ENCODE measurements around the gene LRP3. TPM values are rescaled to one million over a fixed set of nuclear protein-coding genes. Genes with fewer than 3 reads are reported as not detected.

Gene LRP3
- total and polyA plus RNA-seq, 2 of the 13 experiments (the other 11 are each of a cell fraction or from before 2014, with no cell fraction given): 17.6 to 51.6 TPM

DNA sequence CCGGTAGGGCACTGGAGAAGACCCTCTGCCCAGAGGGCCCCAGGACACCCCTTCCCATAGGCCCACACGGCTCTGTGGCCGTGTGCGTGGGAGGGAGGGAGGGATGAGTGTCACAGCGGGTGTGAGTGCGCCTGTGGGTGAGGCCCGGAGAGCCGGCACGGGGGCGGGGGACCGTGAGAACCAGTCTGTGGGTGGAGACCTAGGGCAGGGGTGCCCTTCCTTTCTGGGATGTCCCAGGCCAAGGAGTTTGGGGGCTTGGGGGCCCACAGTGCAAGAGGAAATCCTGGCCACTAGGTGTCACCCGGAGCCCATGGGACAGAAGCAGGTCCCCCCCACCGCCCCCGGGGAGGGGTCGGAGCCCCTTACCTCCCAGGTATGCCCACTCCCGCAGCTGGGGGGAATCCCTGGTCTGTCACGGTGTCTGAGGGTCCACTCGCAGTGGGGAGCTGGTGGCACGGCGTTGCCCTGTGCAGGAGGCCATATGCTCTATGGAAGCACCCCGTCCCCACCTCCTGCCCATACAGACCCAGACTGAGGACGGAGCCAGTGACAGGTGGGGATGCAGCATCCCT is 47.5 kb downstream of the LRP3 start (continued):
- peak; percentile 53 for TF ChIP-seq TEAD3 (CRISPR knock-in tag; optimal IDR thresholded peaks at IDR 0.05; ENCODE audit: borderline replicate concordance)
- no peak for TF ChIP-seq KLF12 (CRISPR knock-in tag; IDR thresholded peaks at IDR 0.05; ENCODE audit: borderline replicate concordance)
- TF ChIP-seq ZNF468 (CRISPR knock-in tag; IDR thresholded peaks at IDR 0.05): no peak
- no peak for TF ChIP-seq GTF3A (CRISPR knock-in tag; conservative IDR thresholded peaks at IDR 0.05)
- TF ChIP-seq, protein P1, sequence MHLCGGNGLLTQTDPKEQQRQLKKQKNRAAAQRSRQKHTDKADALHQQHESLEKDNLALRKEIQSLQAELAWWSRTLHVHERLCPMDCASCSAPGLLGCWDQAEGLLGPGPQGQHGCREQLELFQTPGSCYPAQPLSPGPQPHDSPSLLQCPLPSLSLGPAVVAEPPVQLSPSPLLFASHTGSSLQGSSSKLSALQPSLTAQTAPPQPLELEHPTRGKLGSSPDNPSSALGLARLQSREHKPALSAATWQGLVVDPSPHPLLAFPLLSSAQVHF (CRISPR knock-in tag; IDR thresholded peaks at IDR 0.05): no peak
- no peak for TF ChIP-seq TAF15 (IDR thresholded peaks at IDR 0.05; ENCODE audit: low read depth, low read length, poor library complexity, severe bottlenecking)
- no peak for TF ChIP-seq ZNF264 (CRISPR knock-in tag; IDR thresholded peaks at IDR 0.05)
- no peak for TF ChIP-seq ZNF552 (CRISPR knock-in tag; IDR thresholded peaks at IDR 0.05; ENCODE audit: borderline replicate concordance)
- TF ChIP-seq ZNF792 (CRISPR knock-in tag; IDR thresholded peaks at IDR 0.05): no peak
- no peak for TF ChIP-seq ZC3H4 (CRISPR knock-in tag; IDR thresholded peaks at IDR 0.05; ENCODE audit: borderline replicate concordance)
- TF ChIP-seq ZNF780A (CRISPR knock-in tag; IDR thresholded peaks at IDR 0.05): no peak
- TF ChIP-seq ZNF724P (CRISPR knock-in tag; IDR thresholded peaks at IDR 0.05; ENCODE audit: borderline replicate concordance): no peak
- TF ChIP-seq NRL (CRISPR knock-in tag; IDR thresholded peaks at IDR 0.05; ENCODE audit: borderline replicate concordance): peak; percentile 57; the same call in 1 of the 2 replicates
- TF ChIP-seq ZNF337 (CRISPR knock-in tag; IDR thresholded peaks at IDR 0.05; ENCODE audit: borderline replicate concordance, low read depth): no peak
- TF ChIP-seq NPAS2 (CRISPR knock-in tag; IDR thresholded peaks at IDR 0.05; ENCODE audit: borderline replicate concordance): no peak
- TF ChIP-seq ZNF207 (IDR thresholded peaks at IDR 0.05; ENCODE audit: borderline replicate concordance): no peak
- no peak for TF ChIP-seq ZMYM2 (CRISPR knock-in tag; IDR thresholded peaks at IDR 0.05)
- TF ChIP-seq CC2D1A (CRISPR knock-in tag; IDR thresholded peaks at IDR 0.05): no peak
- 0 out of 2 replicates have a peak, but pooled peaks have one; percentile 34 for TF ChIP-seq BRD4 (CRISPR knock-in tag; IDR thresholded peaks at IDR 0.05)
- no peak for TF ChIP-seq ZNF143 (CRISPR knock-in tag; IDR thresholded peaks at IDR 0.05)
- TF ChIP-seq, protein P2, sequence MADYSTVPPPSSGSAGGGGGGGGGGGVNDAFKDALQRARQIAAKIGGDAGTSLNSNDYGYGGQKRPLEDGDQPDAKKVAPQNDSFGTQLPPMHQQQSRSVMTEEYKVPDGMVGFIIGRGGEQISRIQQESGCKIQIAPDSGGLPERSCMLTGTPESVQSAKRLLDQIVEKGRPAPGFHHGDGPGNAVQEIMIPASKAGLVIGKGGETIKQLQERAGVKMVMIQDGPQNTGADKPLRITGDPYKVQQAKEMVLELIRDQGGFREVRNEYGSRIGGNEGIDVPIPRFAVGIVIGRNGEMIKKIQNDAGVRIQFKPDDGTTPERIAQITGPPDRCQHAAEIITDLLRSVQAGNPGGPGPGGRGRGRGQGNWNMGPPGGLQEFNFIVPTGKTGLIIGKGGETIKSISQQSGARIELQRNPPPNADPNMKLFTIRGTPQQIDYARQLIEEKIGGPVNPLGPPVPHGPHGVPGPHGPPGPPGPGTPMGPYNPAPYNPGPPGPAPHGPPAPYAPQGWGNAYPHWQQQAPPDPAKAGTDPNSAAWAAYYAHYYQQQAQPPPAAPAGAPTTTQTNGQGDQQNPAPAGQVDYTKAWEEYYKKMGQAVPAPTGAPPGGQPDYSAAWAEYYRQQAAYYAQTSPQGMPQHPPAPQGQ (CRISPR knock-in tag; IDR thresholded peaks at IDR 0.05; ENCODE audit: borderline replicate concordance): no peak
- TF ChIP-seq, protein P3, sequence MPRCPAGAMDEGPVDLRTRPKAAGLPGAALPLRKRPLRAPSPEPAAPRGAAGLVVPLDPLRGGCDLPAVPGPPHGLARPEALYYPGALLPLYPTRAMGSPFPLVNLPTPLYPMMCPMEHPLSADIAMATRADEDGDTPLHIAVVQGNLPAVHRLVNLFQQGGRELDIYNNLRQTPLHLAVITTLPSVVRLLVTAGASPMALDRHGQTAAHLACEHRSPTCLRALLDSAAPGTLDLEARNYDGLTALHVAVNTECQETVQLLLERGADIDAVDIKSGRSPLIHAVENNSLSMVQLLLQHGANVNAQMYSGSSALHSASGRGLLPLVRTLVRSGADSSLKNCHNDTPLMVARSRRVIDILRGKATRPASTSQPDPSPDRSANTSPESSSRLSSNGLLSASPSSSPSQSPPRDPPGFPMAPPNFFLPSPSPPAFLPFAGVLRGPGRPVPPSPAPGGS (CRISPR knock-in tag; IDR thresholded peaks at IDR 0.05): no peak
- TF ChIP-seq ZNF263 (CRISPR knock-in tag; IDR thresholded peaks at IDR 0.05): no peak
- TF ChIP-seq, protein P4, sequence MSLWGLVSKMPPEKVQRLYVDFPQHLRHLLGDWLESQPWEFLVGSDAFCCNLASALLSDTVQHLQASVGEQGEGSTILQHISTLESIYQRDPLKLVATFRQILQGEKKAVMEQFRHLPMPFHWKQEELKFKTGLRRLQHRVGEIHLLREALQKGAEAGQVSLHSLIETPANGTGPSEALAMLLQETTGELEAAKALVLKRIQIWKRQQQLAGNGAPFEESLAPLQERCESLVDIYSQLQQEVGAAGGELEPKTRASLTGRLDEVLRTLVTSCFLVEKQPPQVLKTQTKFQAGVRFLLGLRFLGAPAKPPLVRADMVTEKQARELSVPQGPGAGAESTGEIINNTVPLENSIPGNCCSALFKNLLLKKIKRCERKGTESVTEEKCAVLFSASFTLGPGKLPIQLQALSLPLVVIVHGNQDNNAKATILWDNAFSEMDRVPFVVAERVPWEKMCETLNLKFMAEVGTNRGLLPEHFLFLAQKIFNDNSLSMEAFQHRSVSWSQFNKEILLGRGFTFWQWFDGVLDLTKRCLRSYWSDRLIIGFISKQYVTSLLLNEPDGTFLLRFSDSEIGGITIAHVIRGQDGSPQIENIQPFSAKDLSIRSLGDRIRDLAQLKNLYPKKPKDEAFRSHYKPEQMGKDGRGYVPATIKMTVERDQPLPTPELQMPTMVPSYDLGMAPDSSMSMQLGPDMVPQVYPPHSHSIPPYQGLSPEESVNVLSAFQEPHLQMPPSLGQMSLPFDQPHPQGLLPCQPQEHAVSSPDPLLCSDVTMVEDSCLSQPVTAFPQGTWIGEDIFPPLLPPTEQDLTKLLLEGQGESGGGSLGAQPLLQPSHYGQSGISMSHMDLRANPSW (CRISPR knock-in tag; IDR thresholded peaks at IDR 0.05; ENCODE audit: borderline replicate concordance): no peak
- peak; percentile 60; the same call in 1 of the 2 replicates for TF ChIP-seq ZNF619 (CRISPR knock-in tag; IDR thresholded peaks at IDR 0.05)
- no peak for TF ChIP-seq CEBPG (CRISPR knock-in tag; IDR thresholded peaks at IDR 0.05)
